GM23338 (cell line): ENCODE results near the gene ZBTB7B. TPM values are rescaled to one million over a fixed set of nuclear protein-coding genes. Genes with fewer than 3 reads are reported as not detected.
A peak's percentile ranks its signal among the peaks of the same experiment; 100 is the strongest.

Experiments used
- ATAC-seq: fragments of 200-7000 bp; cut with Tn5 transposase; 3 replicates; pipeline ENCODE4 v1.9.1; 2020
- DNase-seq: peaks from one replicate; pipeline ENCODE4 v3.0.0-alpha.2; 2015; ENCODE audit warnings: low spot score
- H2AFZ ChIP-seq: fragments of 200-600 bp; sonication (generic); 2 replicates; pipeline ENCODE4 v1.8.0; 2016; ENCODE audit warnings: antibody characterized with exemption, mild to moderate bottlenecking, moderate library complexity
- H3F3A ChIP-seq: fragments of 200-600 bp; sonication (generic); replicated peaks from 2 replicates; pipeline ENCODE4 v1.8.0; 2017; ENCODE audit warnings: antibody characterized with exemption, mixed run types, low read depth
- H3K27ac ChIP-seq: fragments of 200-600 bp; sonication (generic); 2 replicates; pipeline ENCODE4 v1.6.1; 2016; ENCODE audit warnings: low read depth
- H3K27me3 ChIP-seq: fragments of 200-600 bp; sonication (generic); 2 replicates; pipeline ENCODE4 v1.8.0; 2016; ENCODE audit warnings: mild to moderate bottlenecking, mixed run types, moderate library complexity; ENCODE audit not compliant: insufficient read depth
- H3K36me3 ChIP-seq: fragments of 200-600 bp; sonication (generic); 2 replicates; pipeline ENCODE4 v1.8.0; 2016; ENCODE audit warnings: mild to moderate bottlenecking; ENCODE audit not compliant: insufficient read depth
- H3K4me1 ChIP-seq: fragments of 200-600 bp; sonication (generic); 2 replicates; pipeline ENCODE4 v1.8.0; 2016; ENCODE audit warnings: mild to moderate bottlenecking, moderate library complexity; ENCODE audit not compliant: insufficient read depth
- H3K4me2 ChIP-seq: fragments of 200-600 bp; sonication (generic); 2 replicates; pipeline ENCODE4 v1.7.1; 2017; ENCODE audit warnings: mixed run types
- H3K4me3 ChIP-seq: fragments of 200-600 bp; sonication (generic); 2 replicates; pipeline ENCODE4 v1.6.1; 2016; ENCODE audit warnings: mixed run types
- H3K79me2 ChIP-seq: fragments of 200-600 bp; sonication (generic); replicated peaks from 2 replicates; pipeline ENCODE4 v1.8.0; 2017; ENCODE audit warnings: mild to moderate bottlenecking; ENCODE audit not compliant: insufficient read depth
- H3K9me2 ChIP-seq: fragments of 200-600 bp; sonication (generic); 2 replicates; pipeline ENCODE4 v1.8.0; 2017; ENCODE audit not compliant: insufficient read depth
- H4K20me1 ChIP-seq: fragments of 200-600 bp; sonication (generic); replicated peaks from 2 replicates; pipeline ENCODE4 v1.8.0; 2017; ENCODE audit warnings: mild to moderate bottlenecking; ENCODE audit not compliant: insufficient read depth
- H3K27ac Mint-ChIP-seq: 2 replicates; pipeline ENCODE4 v1.8.0; 2020; ENCODE audit warnings: inconsistent platforms, mild to moderate bottlenecking, moderate library complexity, mixed read lengths
- H3K27me3 Mint-ChIP-seq: 3 replicates; pipeline ENCODE4 v1.8.0; 2022; ENCODE audit warnings: low read depth, mild to moderate bottlenecking, moderate library complexity, mixed read lengths, inconsistent platforms; ENCODE audit not compliant: insufficient read depth, poor library complexity
- H3K36me3 Mint-ChIP-seq: 3 replicates; pipeline ENCODE4 v1.8.0; 2021; ENCODE audit warnings: low read depth, mild to moderate bottlenecking, inconsistent platforms, moderate library complexity, mixed read lengths
- H3K4me1 Mint-ChIP-seq: 3 replicates; pipeline ENCODE4 v1.8.0; 2020; ENCODE audit warnings: mild to moderate bottlenecking, inconsistent platforms, mixed read lengths
- H3K4me3 Mint-ChIP-seq: 3 replicates; pipeline ENCODE4 v1.8.0; 2021; ENCODE audit warnings: moderate library complexity, mild to moderate bottlenecking, inconsistent platforms, mixed read lengths
- H3K9me3 Mint-ChIP-seq: 3 replicates; pipeline ENCODE4 v1.8.0; 2020; ENCODE audit warnings: moderate library complexity, mild to moderate bottlenecking, inconsistent platforms, mixed read lengths
- EZH2phosphoT487 ChIP-seq: fragments of 200-600 bp; sonication (generic); IDR thresholded peaks from one replicate; pipeline ENCODE4 v1.8.1; 2018; ENCODE audit warnings: antibody characterized with exemption; ENCODE audit not compliant: unreplicated experiment
- JUNB ChIP-seq: IDR thresholded peaks from one replicate; pipeline ENCODE4 v1.6.1; 2016; ENCODE audit warnings: antibody characterized with exemption; ENCODE audit not compliant: unreplicated experiment
- NANOG ChIP-seq: IDR thresholded peaks from 2 replicates; pipeline ENCODE4 v1.6.1; 2016; ENCODE audit warnings: antibody characterized with exemption, borderline replicate concordance
- STAT1 ChIP-seq: IDR thresholded peaks from one replicate; pipeline ENCODE4 v1.6.1; 2016; ENCODE audit warnings: antibody characterized with exemption; ENCODE audit not compliant: unreplicated experiment
- ZNF114 ChIP-seq: fragments of 250-450 bp; sonication (Bioruptor Pico); IDR thresholded peaks from 2 replicates; pipeline ENCODE4 v1.5.0; 2020; ENCODE audit warnings: mild to moderate bottlenecking, moderate library complexity
- polyA plus RNA-seq: library from polyadenylated mRNA; unstranded; fragments of >200 nt; fragmentation: Nextera tagmentation; extraction: Ambion mirVana; gene quantifications from 2 replicates; pipeline ENCODE4 v1.2.1, GENCODE V29; 2016
- total RNA-seq: library from RNA; depleted of rRNA; stranded (reverse); fragments of >200 nt; shearing (Covaris generic); gene quantifications from 2 replicates; pipeline ENCODE4 v1.2.3, GENCODE V29; 2014
- TF ChIP-seq, protein P1 (sequence below): fragments of 250-450 bp; sonication (Bioruptor Pico); IDR thresholded peaks from 2 replicates; pipeline ENCODE4 v1.5.0; 2020; ENCODE audit warnings: mild to moderate bottlenecking, moderate library complexity

Gene ZBTB7B
- total and polyA plus RNA-seq, 2 experiments from 2014 or later: 3.6 to 32.6 TPM

DNA sequence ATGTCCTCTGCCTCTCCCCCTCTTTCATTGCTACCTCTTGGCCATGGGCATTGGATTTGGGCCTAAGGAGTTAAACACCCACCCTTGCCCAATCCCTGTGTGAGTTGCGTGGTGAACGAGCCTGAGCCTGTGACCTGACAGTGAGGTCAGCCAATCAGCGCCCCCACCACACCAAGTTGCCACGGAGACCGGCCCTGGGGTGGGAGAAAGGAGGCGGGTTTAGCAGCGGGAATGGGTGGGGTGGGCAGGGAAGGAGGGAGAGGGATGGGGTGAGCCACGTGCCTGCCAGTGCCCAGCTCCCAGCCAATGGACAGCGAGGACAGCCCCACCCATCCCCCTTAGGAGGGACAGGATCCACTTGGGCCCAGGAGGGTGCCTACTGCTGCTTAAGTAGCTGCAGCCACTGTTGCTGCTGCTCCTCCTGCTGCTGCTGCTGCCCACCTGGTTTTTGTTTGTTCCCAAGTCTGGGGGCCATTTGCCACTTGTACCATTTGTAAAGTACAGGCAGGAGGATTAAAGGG lies 9.5 kb downstream of the ZBTB7B start (continued):
- TF ChIP-seq, protein P1, sequence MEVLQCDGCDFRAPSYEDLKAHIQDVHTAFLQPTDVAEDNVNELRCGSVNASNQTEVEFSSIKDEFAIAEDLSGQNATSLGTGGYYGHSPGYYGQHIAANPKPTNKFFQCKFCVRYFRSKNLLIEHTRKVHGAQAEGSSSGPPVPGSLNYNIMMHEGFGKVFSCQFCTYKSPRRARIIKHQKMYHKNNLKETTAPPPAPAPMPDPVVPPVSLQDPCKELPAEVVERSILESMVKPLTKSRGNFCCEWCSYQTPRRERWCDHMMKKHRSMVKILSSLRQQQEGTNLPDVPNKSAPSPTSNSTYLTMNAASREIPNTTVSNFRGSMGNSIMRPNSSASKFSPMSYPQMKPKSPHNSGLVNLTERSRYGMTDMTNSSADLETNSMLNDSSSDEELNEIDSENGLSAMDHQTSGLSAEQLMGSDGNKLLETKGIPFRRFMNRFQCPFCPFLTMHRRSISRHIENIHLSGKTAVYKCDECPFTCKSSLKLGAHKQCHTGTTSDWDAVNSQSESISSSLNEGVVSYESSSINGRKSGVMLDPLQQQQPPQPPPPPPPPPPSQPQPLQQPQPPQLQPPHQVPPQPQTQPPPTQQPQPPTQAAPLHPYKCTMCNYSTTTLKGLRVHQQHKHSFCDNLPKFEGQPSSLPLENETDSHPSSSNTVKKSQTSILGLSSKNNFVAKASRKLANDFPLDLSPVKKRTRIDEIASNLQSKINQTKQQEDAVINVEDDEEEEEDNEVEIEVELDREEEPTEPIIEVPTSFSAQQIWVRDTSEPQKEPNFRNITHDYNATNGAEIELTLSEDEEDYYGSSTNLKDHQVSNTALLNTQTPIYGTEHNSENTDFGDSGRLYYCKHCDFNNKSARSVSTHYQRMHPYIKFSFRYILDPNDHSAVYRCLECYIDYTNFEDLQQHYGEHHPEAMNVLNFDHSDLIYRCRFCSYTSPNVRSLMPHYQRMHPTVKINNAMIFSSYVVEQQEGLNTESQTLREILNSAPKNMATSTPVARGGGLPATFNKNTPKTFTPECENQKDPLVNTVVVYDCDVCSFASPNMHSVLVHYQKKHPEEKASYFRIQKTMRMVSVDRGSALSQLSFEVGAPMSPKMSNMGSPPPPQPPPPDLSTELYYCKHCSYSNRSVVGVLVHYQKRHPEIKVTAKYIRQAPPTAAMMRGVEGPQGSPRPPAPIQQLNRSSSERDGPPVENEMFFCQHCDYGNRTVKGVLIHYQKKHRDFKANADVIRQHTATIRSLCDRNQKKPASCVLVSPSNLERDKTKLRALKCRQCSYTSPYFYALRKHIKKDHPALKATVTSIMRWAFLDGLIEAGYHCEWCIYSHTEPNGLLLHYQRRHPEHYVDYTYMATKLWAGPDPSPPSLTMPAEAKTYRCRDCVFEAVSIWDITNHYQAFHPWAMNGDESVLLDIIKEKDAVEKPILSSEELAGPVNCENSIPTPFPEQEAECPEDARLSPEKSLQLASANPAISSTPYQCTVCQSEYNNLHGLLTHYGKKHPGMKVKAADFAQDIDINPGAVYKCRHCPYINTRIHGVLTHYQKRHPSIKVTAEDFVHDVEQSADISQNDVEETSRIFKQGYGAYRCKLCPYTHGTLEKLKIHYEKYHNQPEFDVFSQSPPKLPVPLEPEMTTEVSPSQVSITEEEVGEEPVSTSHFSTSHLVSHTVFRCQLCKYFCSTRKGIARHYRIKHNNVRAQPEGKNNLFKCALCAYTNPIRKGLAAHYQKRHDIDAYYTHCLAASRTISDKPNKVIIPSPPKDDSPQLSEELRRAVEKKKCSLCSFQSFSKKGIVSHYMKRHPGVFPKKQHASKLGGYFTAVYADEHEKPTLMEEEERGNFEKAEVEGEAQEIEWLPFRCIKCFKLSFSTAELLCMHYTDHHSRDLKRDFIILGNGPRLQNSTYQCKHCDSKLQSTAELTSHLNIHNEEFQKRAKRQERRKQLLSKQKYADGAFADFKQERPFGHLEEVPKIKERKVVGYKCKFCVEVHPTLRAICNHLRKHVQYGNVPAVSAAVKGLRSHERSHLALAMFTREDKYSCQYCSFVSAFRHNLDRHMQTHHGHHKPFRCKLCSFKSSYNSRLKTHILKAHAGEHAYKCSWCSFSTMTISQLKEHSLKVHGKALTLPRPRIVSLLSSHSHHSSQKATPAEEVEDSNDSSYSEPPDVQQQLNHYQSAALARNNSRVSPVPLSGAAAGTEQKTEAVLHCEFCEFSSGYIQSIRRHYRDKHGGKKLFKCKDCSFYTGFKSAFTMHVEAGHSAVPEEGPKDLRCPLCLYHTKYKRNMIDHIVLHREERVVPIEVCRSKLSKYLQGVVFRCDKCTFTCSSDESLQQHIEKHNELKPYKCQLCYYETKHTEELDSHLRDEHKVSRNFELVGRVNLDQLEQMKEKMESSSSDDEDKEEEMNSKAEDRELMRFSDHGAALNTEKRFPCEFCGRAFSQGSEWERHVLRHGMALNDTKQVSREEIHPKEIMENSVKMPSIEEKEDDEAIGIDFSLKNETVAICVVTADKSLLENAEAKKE (CRISPR knock-in tag): no peak
- no peak for TF ChIP-seq ZNF114 (CRISPR knock-in tag)
- no peak for TF ChIP-seq EZH2phosphoT487

DNA sequence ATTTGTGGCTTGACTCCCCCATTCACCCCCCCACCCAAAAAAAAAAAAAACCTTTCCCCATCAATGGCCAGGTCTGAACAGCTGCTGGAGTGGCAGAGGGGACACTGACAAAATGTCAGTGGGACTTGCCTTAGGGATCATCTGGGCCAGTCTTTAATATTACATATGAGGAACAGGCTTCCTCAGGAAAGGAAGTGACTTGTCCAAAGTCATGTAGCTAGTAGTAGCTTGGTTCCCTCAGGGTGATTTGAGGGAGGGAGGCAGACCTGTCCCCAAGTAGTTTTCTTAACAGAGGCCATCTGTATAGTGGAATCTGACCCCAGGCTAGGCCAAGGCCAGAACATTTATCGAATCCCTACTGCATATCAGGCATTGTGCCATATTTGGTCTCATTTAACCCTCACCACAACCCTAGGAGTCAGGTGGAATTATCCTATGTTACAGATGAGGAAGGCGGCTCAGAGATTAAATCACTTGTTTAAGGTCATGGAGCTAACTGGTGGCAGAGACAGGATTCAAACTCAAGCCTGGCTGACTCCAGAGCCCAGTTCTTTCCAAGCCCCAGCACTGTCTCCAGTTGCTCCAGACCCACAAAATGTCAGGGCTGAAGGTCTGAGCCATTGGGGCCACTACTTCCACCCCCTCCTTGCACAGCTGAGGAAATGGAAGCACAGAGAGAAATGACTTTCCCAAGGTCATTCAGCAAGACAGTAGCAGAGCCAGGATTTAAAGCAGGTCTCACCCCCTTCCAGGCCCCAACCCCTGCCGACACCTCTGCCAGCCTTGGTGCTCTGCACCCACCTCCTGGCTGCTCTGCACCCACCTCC lies 10.4 kb downstream of the ZBTB7B start:
- no peak overlapping the region for H2AFZ ChIP-seq
- Mint-ChIP-seq H3K4me1 (peaks cover 58% of the 10 kb centered on the region), H3K27ac (peak overlapping the region; percentile 56), H3K9me3 (no peaks in the 10 kb centered on the region), H3K27me3 (peaks cover 28% of the 10 kb centered on the region), H3K4me3 (no peak overlapping the region; the same call in 2 of the 3 replicates), H3K36me3 (peaks cover 30% of the 10 kb centered on the region)
- H3K4me3 ChIP-seq: no peak overlapping the region; the same call in 1 of the 2 replicates
- 0 out of 2 replicates have a peak, but pooled peaks cover 3% of the 10 kb centered on the region for H3F3A ChIP-seq
- no peak overlapping the region for H3K27ac ChIP-seq
- H3K36me3 ChIP-seq: no peaks in the 10 kb centered on the region
- peaks cover 13% of the 10 kb centered on the region for H3K79me2 ChIP-seq
- no peak for DNase-seq
- no peak for ATAC-seq
- H3K27me3 ChIP-seq: no peaks in the 10 kb centered on the region
- peaks cover 50% of the 10 kb centered on the region for H3K4me1 ChIP-seq
- peak overlapping the region; percentile 80 for H3K4me2 ChIP-seq
- H3K9me2 ChIP-seq: no peaks in the 10 kb centered on the region
- H4K20me1 ChIP-seq: peaks cover 9% of the 10 kb centered on the region
- TF ChIP-seq, protein P1 (CRISPR knock-in tag): no peak
- TF ChIP-seq STAT1: no peak
- TF ChIP-seq JUNB: no peak
- no peak for TF ChIP-seq NANOG
